ENCODE results near the gene NDUFA5. TPM values are rescaled to one million over a fixed set of nuclear protein-coding genes. Genes with fewer than 3 reads are reported as not detected.
"Not testable (repeated sequence)": the region's sequence is repeated elsewhere in the genome, so short reads cannot be mapped to it uniquely, and the experiment has no call there.

The NDUFA5 gene
- total RNA-seq, 2 experiments from 2014 or later = 67.8 to 70.8 TPM

DNA sequence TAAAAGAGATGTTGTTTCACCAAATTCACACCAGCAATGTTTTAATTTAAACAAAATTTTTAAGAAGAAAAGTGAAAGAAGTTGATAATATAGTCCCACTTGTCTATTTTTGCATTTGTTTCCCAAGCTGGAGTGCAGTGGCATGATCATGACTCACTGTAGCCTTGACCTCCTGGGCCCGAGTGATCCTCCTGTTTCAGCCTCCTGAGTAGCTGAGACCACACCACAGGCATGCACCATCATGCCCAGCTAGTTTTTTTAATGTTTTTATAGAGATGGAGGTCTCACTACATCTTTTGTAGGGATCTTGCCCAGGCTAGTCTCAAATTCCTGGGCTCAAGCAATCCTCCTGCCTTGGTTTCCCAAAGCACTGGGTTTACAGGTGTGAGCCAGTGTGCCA, 14.1 kb upstream of the NDUFA5 start:
- Mint-ChIP-seq H3K27me3 (peaks cover 5% of the 10 kb centered on the region), H3K4me1 (no peaks in the 10 kb centered on the region), H3K4me3 (no peak overlapping the region), H3K9me3 (no peaks in the 10 kb centered on the region), H3K36me3 (no peaks in the 10 kb centered on the region), H3K27ac (no peak overlapping the region)
- no peak for DNase-seq

- Mint-ChIP-seq H3K4me1 (no peaks in the 10 kb centered on the region), H3K9me3 (no peaks in the 10 kb centered on the region), H3K4me3 (no peak overlapping the region), H3K27me3 (peaks cover 5% of the 10 kb centered on the region), H3K27ac (no peak overlapping the region), H3K36me3 (no peaks in the 10 kb centered on the region)
- no peak for DNase-seq
These were observed 13.6 kb upstream of the NDUFA5 start for GRCh38 chr7:123571187-123571586.

DNA sequence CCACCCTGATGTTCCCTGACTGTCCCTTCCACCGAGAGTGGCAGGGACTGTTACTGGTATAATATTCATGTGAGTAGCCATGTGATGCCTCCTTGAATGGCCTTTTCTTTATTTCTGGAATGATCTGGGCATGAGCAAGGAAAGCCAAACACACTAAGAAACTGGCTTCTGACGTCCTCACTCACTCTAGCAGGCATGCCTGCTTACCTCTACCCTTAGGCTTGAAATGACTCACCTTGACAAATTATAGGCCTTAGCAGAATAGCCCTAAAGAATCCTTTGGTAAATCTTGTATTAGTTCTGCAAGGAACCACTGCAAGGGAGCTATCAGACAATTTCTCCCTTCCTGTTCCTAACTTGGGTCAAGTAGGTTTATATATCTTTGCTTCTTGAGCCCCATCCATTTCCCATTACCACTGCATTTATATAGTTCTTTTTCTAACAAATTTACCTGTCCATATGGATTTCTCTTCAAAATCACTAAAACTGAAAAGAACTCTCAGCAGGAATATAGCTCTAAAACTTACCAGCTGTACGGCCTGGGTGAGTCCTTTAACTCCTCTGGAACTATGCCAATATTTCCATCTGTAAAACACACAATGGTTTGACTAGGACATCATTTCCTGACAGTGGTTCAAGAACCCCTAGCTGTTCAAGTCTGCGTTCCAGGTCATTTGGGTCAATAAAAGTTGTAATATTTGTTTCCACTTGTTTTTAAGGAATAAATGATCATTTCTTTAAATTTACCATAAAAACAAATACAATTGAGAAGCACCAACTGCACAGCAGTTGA, 13.0 kb upstream of the NDUFA5 start:
- no peak for DNase-seq
- no peaks in the 10 kb centered on the region for H3K36me3 Mint-ChIP-seq
- no peaks in the 10 kb centered on the region for H3K9me3 Mint-ChIP-seq
- H3K27ac Mint-ChIP-seq = no peak overlapping the region
- no peaks in the 10 kb centered on the region for H3K4me1 Mint-ChIP-seq
- H3K27me3 Mint-ChIP-seq = peaks cover 5% of the 10 kb centered on the region
- H3K4me3 Mint-ChIP-seq = no peak overlapping the region

GRCh38 chr7:123569352-123570010, 11.9 kb upstream of the NDUFA5 start:
- Mint-ChIP-seq H3K27ac (no peak overlapping the region), H3K27me3 (peaks cover 5% of the 10 kb centered on the region), H3K9me3 (no peaks in the 10 kb centered on the region), H3K36me3 (no peaks in the 10 kb centered on the region), H3K4me1 (no peaks in the 10 kb centered on the region), H3K4me3 (no peak overlapping the region)
- DNase-seq = no peak

DNA sequence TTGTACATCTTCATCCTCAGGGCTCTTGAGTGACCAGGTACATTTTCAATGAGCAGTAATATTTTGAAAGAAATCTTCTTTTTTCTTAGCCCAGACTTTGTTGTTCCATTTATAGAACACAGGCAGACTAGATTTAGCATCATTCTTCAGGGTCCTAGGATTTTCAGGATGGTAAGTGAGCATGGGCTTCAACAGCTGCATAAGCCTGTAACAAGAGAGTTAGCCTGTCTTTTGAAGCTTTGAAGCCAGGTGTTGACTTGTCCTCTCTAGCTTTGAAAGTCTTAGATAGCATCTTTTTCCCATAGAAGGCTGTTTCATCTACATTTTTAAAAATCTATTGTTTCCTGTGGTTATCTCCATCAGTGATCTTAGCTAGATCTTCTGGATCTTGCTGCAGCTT, 4.5 kb upstream of the NDUFA5 start:
- Mint-ChIP-seq H3K36me3 (no peaks in the 10 kb centered on the region), H3K4me1 (peaks cover 4% of the 10 kb centered on the region), H3K4me3 (no peak overlapping the region), H3K27ac (no peak overlapping the region), H3K9me3 (no peaks in the 10 kb centered on the region), H3K27me3 (peaks cover 5% of the 10 kb centered on the region)
- DNase-seq = no peak

- H3K4me3 Mint-ChIP-seq = no peak overlapping the region
- H3K27ac Mint-ChIP-seq = no peak overlapping the region
- H3K9me3 Mint-ChIP-seq = no peaks in the 10 kb centered on the region
- DNase-seq = no peak
- peaks cover 2% of the 10 kb centered on the region for H3K36me3 Mint-ChIP-seq
- H3K27me3 Mint-ChIP-seq = peaks cover 5% of the 10 kb centered on the region
- peaks cover 9% of the 10 kb centered on the region for H3K4me1 Mint-ChIP-seq
These were observed 764 bp upstream of the NDUFA5 start for GRCh38 chr7:123558289-123558874.

GRCh38 chr7:123557016-123557397, 611 bp downstream of the NDUFA5 start:
- DNase-seq = no peak
- H3K4me1 Mint-ChIP-seq = peaks cover 17% of the 10 kb centered on the region
- peaks cover 15% of the 10 kb centered on the region for H3K36me3 Mint-ChIP-seq
- H3K27me3 Mint-ChIP-seq = peaks cover 5% of the 10 kb centered on the region
- no peak overlapping the region for H3K27ac Mint-ChIP-seq
- no peak overlapping the region for H3K4me3 Mint-ChIP-seq
- H3K9me3 Mint-ChIP-seq = no peaks in the 10 kb centered on the region

DNA sequence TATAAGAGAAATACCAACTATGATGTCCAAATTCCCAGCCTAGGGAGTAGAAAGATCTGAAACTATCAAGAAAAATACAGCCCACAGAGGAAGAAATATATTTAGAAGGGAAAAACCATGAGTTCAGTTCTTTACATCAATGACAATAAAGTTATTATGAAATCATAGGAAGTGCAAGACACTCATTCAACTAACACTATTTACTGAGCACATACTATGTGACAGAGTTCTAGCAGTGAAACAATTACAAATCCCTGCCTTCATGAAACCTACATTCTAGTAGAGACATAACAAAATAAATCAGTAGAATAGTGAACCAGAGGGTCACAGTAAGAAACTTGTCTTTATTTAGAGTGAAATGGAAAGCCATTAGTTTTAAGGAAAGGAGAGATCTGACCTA, 2.1 kb downstream of the NDUFA5 start:
- Mint-ChIP-seq H3K36me3 (peaks cover 18% of the 10 kb centered on the region), H3K4me1 (peaks cover 17% of the 10 kb centered on the region), H3K27me3 (peaks cover 5% of the 10 kb centered on the region), H3K4me3 (no peak overlapping the region), H3K27ac (no peak overlapping the region), H3K9me3 (no peaks in the 10 kb centered on the region)
- no peak for DNase-seq

GRCh38 chr7:123553159-123553558, 4.5 kb downstream of the NDUFA5 start:
- Mint-ChIP-seq H3K27ac (no peak overlapping the region), H3K4me3 (no peak overlapping the region), H3K27me3 (no peaks in the 10 kb centered on the region), H3K36me3 (peaks cover 36% of the 10 kb centered on the region), H3K4me1 (peaks cover 29% of the 10 kb centered on the region), H3K9me3 (no peaks in the 10 kb centered on the region)
- no peak for DNase-seq

- H3K27me3 Mint-ChIP-seq = no peaks in the 10 kb centered on the region
- H3K27ac Mint-ChIP-seq = no peak overlapping the region
- H3K4me3 Mint-ChIP-seq = no peak overlapping the region
These were observed 5.0 kb downstream of the NDUFA5 start for GRCh38 chr7:123552641-123553040.

GRCh38 chr7:123552134-123552533, 5.5 kb downstream of the NDUFA5 start:
- Mint-ChIP-seq H3K36me3 (peaks cover 41% of the 10 kb centered on the region), H3K4me1 (peaks cover 32% of the 10 kb centered on the region)
- H3K27me3 Mint-ChIP-seq, H3K4me3 Mint-ChIP-seq, H3K27ac Mint-ChIP-seq, DNase-seq, H3K9me3 Mint-ChIP-seq: not testable (repeated sequence)

More at GRCh38 chr7:123552641-123553040, 5.0 kb downstream of the NDUFA5 start:
- Mint-ChIP-seq H3K4me1 (peaks cover 29% of the 10 kb centered on the region), H3K9me3 (no peaks in the 10 kb centered on the region), H3K36me3 (peaks cover 38% of the 10 kb centered on the region)
- no peak for DNase-seq

GRCh38 chr7:123548406-123548805, 9.2 kb downstream of the NDUFA5 start:
- DNase-seq = no peak
- H3K4me3 Mint-ChIP-seq = no peak overlapping the region
- peaks cover 41% of the 10 kb centered on the region for H3K36me3 Mint-ChIP-seq
- H3K27ac Mint-ChIP-seq = no peak overlapping the region
- H3K27me3 Mint-ChIP-seq = no peaks in the 10 kb centered on the region
- no peaks in the 10 kb centered on the region for H3K9me3 Mint-ChIP-seq
- peaks cover 35% of the 10 kb centered on the region for H3K4me1 Mint-ChIP-seq

GRCh38 chr7:123539871-123540270, 17.7 kb downstream of the NDUFA5 start:
- no peaks in the 10 kb centered on the region for H3K9me3 Mint-ChIP-seq
- DNase-seq = no peak
- H3K27ac Mint-ChIP-seq = no peak overlapping the region
- H3K36me3 Mint-ChIP-seq = no peaks in the 10 kb centered on the region
- no peak overlapping the region for H3K4me3 Mint-ChIP-seq
- H3K4me1 Mint-ChIP-seq = peaks cover 12% of the 10 kb centered on the region
- H3K27me3 Mint-ChIP-seq = no peaks in the 10 kb centered on the region

DNA sequence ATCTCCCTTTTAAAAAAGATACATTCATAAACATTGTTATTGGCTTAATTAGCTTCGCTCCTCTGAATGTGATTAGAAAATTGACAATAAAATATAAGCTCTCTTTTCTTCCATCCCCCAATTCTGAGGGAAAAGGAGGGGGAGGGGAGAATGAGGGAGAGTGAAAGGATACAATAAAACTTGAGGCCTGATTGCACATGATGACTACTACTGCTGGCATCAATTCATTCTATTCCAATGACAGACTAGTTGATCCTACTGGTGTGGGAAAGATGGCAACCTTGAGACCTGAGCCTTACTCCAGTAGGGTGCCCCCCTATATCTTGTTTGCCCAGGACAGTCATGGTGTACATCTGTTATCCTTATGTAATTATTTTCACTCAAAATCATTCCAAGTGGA, 18.7 kb downstream of the NDUFA5 start:
- Mint-ChIP-seq H3K27me3 (peaks cover 4% of the 10 kb centered on the region), H3K4me3 (no peak overlapping the region), H3K27ac (no peak overlapping the region), H3K36me3 (no peaks in the 10 kb centered on the region), H3K4me1 (peaks cover 16% of the 10 kb centered on the region), H3K9me3 (no peaks in the 10 kb centered on the region)
- no peak for DNase-seq

DNA sequence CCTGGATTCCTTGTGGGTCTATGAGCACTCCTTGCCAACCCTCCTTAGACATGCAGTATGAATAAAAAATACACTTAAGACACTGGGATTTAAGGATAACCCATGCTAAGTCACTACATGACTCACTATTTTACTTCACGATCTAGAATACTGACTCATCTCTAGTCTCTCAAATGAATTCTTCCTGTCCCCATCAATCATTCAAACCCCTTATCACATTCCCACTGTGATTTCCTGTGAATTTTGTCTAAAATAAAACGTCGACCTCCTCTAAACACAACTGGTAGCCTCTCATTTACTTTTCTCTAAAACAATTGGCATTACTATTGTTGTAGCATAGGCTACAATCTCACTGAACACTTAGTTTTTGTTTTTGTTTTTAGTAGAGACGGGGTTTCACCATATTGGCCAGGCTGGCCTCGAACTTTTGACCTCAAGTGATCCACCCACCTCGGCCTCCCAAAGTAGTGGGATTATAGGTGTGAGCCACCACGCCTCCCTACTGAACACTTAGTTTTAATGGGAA, 19.4 kb downstream of the NDUFA5 start:
- no peak overlapping the region for H3K27ac Mint-ChIP-seq
- H3K9me3 Mint-ChIP-seq = no peaks in the 10 kb centered on the region
- no peaks in the 10 kb centered on the region for H3K36me3 Mint-ChIP-seq
- H3K27me3 Mint-ChIP-seq = peaks cover 10% of the 10 kb centered on the region
- no peak for DNase-seq
- H3K4me1 Mint-ChIP-seq = peaks cover 22% of the 10 kb centered on the region
- no peak overlapping the region for H3K4me3 Mint-ChIP-seq
